Activated CD4-positive, alpha-beta T cell treated with anti-CD3 and anti-CD28 coated beads, Interleukin-2, Interleukin-6, amounts not matched to agents 100 ng/mL and 50 ng/mL, durations not matched to agents 16 hours and 8 hours (primary cell): ENCODE results near the gene EN1.

Source experiments
- DNase-seq: peaks from one replicate; pipeline ENCODE4 v3.0.0-alpha.2; 2020

EN1 gene

DNA sequence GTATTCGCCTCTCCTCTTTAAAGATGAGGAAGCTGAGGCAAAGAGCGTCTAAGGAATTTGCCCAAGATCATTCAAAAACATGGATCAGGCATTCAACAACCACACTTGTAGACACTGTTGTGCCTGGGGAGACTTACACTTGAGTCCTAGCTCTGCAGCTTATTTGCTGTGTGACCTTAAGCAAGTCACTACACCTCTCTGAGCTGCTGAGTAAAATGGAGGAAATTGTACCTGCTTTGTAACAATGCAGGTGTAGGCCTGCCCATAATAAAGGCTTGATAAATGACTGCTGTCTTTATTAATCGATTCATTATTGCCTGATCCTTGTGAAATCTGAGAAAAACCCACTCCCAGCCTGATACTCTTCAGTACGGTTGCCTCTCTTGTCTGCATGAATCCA is 30.8 kb downstream of the EN1 start:
- DNase-seq: no peak

GRCh38 chr2:118815731-118816130 is 31.7 kb downstream of the EN1 start:
- DNase-seq: no peak

DNA sequence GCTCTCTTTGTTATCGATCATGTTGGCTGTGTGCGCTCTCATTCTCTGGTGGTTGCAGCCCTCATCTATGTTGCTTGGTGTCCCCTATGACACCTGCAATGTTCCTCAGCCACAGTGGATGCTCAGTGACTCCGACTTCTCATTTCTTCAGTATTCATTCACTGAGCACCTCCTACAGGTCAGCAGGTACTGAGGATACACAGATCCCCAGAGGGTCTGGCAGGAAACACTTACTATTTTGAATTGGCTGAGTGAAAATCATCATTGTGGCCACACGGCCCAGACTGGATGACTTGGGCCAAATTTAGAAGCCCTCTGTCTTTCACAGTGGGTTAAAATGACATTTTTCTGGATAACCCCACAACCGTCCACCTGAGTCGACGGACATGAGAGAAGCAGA is 32.1 kb downstream of the EN1 start:
- no peak for DNase-seq

DNA sequence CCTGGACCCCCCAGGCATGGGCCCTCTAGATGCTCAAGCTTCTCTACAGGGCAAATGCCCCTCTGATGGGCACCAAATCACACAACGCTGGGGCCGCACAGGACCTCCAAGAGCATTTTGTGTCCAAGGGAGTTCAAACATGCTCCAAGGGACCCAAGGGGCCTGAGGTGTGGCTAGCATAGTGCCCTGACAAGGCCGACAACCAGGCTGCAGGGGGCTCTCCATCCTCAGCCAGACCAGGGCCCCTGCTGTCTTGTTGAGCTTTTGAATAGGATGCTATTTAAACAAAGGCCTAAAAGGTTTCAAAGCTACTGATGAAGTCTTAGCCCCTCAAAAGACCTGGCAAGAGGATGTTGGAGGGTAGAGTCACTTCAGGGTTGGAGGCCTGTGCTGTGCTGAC is 33.1 kb downstream of the EN1 start:
- no peak for DNase-seq

DNA sequence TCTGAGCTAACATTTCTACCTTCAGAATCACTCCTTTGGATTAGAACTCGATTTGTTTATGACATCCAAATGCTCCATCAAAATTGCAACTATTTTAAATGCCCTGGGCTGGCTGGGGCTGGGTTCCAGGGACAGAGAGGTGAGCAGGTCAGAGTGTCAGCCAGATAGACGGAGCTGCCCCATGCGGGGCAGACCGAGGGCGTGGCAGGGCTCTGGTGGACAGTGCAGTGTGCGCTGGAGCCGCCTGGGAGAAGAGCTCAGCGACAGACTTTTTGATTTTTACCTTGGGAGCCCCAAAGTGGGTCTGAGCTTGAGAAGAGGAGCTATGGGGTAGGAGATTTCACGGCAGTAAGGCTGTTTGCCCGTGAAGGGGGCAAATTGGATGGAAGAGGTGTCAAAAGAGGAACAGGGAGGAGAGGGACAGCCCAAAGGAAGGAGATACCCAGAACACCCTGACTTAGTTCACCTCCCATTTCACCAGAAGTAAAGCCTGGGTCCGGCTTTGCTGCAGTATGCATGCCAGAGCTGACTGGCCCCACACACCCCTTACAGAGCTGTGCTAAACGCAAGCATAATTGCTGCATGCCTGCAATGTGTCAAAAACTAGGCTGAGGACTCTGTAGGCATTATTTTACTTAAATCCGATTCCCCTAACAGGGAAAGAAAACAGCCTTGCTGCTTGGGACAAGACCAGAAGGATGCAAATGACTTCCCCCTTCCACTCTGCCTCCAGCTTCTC is 33.7 kb downstream of the EN1 start:
- DNase-seq: no peak

DNA sequence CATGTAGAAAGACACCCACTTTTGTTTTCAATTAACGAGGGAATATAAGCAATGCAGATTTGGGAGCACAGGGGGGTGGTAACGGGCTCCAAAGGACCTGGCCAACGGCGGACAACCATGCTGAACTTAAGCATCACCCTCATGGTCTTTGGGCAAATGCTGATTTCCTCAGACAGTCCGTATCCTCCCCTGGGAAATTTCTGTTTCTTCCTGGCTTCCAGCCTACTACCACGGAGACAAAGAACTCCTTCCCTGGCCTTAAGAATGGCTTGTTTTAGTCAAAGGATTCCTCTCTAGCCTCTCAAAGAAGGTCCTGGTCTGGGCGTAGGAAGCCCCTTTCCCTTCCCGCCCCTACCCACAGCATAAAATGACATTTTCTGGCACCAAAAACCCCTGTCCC is 34.3 kb downstream of the EN1 start:
- DNase-seq: no peak

DNA sequence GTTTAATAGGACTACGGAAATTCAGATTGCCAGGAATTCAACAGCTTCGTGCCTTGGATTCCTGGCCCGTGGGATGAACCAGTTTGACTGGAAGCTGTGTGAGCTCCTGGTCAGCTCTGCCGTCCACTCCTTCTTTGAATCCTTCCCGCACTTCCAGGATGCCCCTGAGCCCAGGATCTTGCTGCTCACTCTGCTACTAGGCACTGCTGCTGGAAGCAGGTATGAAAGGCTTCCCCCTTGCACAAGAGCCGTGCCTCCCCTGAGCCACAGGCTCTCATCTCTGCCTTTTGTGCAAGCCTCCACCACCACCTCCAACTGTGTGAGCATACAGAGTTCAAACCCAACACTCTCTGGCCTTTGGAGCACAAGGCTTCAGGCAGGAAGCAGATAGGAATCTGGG is 34.9 kb downstream of the EN1 start:
- no peak for DNase-seq

- DNase-seq: no peak
Observed at GRCh38 chr2:118811514-118812115, 35.8 kb downstream of the EN1 start.

- no peak for DNase-seq
Observed at GRCh38 chr2:118810766-118811165, 36.7 kb downstream of the EN1 start.

- no peak for DNase-seq
Observed at GRCh38 chr2:118808429-118808809, 39.0 kb downstream of the EN1 start.

DNA sequence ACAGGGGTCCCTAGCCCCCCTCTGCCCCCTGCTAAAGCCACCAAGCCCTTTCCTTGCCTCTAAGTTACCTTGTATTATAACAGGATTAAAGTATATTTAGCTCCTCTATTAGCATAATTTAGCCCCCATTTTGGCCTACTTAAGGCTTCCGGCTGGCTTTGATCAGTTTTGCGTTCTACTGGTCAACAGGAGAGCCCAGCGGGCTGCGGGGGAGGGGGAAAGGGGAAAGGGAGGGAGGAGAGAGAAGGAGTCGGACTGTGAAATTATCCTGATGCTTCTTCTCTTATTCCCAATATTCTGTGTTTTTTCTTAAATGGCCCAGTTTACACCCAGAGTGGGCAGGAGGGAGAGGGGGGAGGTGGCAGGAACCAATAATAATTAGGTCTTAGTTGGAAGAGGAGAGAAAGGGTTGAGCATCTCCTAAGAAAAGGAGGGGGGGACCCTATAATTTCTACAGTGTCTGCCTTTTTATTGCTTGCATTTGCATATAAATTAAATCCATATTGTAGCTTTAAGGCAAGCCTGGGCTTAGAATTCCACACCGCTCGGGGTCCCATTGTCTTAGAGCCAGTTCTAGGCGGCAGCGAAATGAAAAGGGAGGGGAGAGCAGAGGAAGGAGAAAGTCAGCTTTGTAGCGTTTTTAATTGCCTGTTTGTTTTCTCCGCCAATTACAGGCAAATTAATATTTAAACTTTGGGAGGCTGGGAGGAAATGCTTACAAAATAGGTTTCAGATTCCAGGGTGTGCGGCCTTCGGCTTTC is 39.6 kb downstream of the EN1 start:
- no peak for DNase-seq

DNA sequence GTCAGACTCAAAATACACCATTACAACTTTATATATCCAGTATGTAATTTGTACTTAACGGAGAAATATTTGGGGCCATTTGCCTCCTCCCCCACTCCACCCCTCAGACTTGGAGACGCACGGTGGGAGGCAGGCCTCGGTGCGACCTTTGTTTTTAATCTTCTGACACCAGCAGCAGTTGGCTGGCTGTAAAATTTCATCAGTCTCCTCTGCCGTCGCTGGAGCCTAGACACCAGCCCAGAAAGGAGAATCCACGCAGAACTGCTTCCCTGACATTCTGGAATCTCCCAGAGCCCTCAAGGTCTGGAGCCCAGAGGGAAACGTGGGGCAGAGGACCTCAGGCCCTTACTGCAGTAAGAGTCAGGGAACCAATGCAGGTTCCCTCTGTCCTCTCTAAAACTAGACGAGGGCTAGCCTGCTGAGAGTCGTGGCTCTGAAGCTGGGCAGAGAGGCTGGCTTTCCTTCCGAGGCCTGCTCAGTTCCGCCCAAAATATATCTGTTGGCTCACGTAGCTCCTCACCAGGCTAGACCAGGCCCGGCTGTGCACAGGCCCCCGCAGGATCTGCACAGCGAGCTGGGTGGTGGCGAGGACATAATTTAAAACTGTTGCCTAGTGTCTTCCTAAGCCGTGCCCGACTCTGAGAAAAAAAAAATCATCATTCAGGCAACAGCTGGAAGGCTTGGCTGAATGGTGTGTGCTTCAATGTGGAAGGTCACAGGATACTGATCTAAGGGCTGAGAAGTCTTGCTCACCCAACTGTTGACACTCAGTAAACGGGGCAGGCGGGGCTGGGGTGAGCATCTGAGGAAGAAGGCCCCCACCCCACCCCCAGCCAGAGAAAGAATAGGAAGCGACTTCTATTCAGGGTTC is 40.4 kb downstream of the EN1 start:
- no peak for DNase-seq

DNA sequence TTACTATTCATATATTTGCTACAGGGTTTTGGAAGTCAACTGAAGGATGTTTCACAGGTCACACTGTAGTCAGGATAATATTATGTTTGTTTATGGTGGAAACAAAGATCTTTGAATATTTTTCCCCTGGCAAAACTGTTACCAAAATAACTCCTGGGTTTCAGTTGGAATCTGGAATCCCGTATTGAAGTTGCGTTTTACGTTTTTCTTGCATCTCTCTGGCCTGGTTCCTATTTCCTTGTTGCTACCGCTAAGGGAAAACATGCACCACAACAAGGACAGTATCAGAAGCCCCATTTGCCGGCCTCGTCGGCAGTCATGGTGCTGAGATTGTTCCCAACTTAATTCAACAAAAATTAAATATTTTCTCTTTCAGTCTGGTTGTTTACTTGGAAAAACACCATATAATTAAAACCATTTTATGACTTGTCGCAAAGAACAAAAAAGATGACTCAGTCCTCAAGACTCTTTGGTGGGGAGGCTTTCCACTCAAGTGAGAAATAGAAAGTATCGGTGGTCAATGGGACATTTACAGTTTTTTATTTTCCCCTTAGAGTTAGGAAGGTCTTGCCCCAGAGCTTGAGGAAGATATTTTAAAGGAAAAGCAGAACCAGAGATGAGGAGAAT is 42.3 kb downstream of the EN1 start:
- no peak for DNase-seq

GRCh38 chr2:118803012-118803411 is 44.4 kb downstream of the EN1 start:
- no peak for DNase-seq

DNA sequence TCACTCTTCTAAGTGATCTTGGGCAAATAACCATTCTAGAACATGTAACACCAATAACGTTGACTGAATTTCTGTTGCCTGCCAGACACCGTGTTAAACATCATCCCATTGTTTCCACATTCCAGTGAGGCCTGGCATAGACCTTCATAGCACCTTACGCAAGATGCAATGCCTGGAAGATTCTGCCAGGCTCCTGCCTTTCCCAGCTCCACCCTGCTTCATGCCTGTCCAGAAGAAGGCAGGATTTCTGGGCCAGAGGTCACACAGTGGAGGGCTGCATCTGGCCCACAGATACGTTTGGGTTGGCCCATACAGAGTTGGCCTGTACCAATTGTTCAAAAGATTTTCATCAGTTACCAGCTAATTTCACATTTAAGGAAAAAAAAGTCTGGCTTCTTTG is 46.3 kb downstream of the EN1 start:
- no peak for DNase-seq

DNA sequence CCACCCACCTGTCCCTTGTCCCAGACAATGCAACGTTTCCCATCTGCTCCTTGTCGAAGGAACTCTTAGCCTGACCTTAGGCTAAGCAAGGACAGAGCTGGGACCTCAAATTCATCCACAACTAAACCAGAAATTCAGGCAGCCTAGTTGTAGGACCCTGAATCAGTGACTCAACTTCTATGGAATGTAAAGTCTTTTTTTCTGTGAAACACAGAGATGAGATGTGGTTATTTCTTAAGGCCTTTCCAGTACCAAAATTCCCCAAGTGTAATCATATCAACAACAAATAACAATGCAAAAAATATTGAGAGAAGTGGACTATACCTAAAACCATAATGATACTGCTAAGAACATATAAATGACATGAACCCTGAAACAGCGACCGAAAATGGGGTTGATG is 46.7 kb downstream of the EN1 start:
- no peak for DNase-seq

DNA sequence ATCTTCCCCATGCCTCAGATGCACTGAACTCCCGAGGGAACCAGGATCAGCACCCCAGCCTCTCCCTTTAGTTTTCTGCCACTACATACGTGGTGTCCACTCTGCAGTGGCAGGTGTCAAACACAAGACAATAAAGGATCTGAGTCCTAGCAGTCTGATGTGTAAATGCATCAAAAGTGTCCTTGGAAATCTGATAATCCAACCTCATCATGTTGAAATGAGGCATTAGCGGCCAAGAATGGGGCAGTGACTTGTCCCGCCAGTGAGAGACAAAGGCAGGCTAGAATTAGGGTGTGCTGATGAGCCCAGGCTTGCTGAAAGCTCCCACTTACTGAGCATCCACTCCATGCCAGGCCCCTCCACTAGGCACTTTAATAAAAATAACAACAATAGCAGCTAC is 52.9 kb downstream of the EN1 start:
- no peak for DNase-seq
